ENCODE results near the gene MPO. TPM values are rescaled to one million over a fixed set of nuclear protein-coding genes. Genes with fewer than 3 reads are reported as not detected.
A peak's percentile ranks its signal among the peaks of the same experiment; 100 is the strongest.

The MPO gene
- total and polyA plus RNA-seq, 2 of the 8 experiments (the other 6 are each of a cell fraction or from before 2014, with no cell fraction given): 0.06 to 0.74 TPM

- TF ChIP-seq BACH1 (IDR thresholded peaks at IDR 0.05; ENCODE audit: low read length) (no peak), KDM5A (IDR thresholded peaks at IDR 0.05; ENCODE audit: low read length) (no peak), SP1 (IDR thresholded peaks at IDR 0.05; ENCODE audit: low read depth, low read length) (no peak), KDM1A (IDR thresholded peaks at IDR 0.05; ENCODE audit: borderline replicate concordance, low read length) (peak; percentile 39; the same call in 1 of the 2 replicates), POLR2A (IDR thresholded peaks at IDR 0.05; ENCODE audit: control extremely low read depth in 1 of 2, low read depth in 2 of 2, low read length in 2 of 2) (no peak), ZNF274 (IDR thresholded peaks at IDR 0.05; ENCODE audit: borderline replicate concordance, extremely low read depth, low read length) (no peak), YY1 (IDR thresholded peaks at IDR 0.05; ENCODE audit: low read depth, low read length) (no peak), JUN (IDR thresholded peaks at IDR 0.05; ENCODE audit: low read depth, low read length) (no peak)
- TF ChIP-seq, protein P1, sequence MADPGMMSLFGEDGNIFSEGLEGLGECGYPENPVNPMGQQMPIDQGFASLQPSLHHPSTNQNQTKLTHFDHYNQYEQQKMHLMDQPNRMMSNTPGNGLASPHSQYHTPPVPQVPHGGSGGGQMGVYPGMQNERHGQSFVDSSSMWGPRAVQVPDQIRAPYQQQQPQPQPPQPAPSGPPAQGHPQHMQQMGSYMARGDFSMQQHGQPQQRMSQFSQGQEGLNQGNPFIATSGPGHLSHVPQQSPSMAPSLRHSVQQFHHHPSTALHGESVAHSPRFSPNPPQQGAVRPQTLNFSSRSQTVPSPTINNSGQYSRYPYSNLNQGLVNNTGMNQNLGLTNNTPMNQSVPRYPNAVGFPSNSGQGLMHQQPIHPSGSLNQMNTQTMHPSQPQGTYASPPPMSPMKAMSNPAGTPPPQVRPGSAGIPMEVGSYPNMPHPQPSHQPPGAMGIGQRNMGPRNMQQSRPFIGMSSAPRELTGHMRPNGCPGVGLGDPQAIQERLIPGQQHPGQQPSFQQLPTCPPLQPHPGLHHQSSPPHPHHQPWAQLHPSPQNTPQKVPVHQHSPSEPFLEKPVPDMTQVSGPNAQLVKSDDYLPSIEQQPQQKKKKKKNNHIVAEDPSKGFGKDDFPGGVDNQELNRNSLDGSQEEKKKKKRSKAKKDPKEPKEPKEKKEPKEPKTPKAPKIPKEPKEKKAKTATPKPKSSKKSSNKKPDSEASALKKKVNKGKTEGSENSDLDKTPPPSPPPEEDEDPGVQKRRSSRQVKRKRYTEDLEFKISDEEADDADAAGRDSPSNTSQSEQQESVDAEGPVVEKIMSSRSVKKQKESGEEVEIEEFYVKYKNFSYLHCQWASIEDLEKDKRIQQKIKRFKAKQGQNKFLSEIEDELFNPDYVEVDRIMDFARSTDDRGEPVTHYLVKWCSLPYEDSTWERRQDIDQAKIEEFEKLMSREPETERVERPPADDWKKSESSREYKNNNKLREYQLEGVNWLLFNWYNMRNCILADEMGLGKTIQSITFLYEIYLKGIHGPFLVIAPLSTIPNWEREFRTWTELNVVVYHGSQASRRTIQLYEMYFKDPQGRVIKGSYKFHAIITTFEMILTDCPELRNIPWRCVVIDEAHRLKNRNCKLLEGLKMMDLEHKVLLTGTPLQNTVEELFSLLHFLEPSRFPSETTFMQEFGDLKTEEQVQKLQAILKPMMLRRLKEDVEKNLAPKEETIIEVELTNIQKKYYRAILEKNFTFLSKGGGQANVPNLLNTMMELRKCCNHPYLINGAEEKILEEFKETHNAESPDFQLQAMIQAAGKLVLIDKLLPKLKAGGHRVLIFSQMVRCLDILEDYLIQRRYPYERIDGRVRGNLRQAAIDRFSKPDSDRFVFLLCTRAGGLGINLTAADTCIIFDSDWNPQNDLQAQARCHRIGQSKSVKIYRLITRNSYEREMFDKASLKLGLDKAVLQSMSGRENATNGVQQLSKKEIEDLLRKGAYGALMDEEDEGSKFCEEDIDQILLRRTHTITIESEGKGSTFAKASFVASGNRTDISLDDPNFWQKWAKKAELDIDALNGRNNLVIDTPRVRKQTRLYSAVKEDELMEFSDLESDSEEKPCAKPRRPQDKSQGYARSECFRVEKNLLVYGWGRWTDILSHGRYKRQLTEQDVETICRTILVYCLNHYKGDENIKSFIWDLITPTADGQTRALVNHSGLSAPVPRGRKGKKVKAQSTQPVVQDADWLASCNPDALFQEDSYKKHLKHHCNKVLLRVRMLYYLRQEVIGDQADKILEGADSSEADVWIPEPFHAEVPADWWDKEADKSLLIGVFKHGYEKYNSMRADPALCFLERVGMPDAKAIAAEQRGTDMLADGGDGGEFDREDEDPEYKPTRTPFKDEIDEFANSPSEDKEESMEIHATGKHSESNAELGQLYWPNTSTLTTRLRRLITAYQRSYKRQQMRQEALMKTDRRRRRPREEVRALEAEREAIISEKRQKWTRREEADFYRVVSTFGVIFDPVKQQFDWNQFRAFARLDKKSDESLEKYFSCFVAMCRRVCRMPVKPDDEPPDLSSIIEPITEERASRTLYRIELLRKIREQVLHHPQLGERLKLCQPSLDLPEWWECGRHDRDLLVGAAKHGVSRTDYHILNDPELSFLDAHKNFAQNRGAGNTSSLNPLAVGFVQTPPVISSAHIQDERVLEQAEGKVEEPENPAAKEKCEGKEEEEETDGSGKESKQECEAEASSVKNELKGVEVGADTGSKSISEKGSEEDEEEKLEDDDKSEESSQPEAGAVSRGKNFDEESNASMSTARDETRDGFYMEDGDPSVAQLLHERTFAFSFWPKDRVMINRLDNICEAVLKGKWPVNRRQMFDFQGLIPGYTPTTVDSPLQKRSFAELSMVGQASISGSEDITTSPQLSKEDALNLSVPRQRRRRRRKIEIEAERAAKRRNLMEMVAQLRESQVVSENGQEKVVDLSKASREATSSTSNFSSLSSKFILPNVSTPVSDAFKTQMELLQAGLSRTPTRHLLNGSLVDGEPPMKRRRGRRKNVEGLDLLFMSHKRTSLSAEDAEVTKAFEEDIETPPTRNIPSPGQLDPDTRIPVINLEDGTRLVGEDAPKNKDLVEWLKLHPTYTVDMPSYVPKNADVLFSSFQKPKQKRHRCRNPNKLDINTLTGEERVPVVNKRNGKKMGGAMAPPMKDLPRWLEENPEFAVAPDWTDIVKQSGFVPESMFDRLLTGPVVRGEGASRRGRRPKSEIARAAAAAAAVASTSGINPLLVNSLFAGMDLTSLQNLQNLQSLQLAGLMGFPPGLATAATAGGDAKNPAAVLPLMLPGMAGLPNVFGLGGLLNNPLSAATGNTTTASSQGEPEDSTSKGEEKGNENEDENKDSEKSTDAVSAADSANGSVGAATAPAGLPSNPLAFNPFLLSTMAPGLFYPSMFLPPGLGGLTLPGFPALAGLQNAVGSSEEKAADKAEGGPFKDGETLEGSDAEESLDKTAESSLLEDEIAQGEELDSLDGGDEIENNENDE (IDR thresholded peaks at IDR 0.05; ENCODE audit: insufficient replicate concordance, low read length): no peak
- TF ChIP-seq, protein P2, sequence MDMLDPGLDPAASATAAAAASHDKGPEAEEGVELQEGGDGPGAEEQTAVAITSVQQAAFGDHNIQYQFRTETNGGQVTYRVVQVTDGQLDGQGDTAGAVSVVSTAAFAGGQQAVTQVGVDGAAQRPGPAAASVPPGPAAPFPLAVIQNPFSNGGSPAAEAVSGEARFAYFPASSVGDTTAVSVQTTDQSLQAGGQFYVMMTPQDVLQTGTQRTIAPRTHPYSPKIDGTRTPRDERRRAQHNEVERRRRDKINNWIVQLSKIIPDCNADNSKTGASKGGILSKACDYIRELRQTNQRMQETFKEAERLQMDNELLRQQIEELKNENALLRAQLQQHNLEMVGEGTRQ (IDR thresholded peaks at IDR 0.05; ENCODE audit: low read length): no peak
Observed at GRCh38 chr17:58329035-58329809, 48.5 kb upstream of the MPO start (continued).
